OCI-LY7 (cell line): ENCODE data around the gene RASA4B. TPM values are rescaled to one million over a fixed set of nuclear protein-coding genes. Genes with fewer than 3 reads are reported as not detected.

ENCODE experiments used
- BruUV-seq: library from RNA; stranded (reverse); fragments of 400-500 nt; replicated peaks from 2 replicates; lab custom pipeline; 2021; lab: Mats Ljungman, UMichigan
- CTCF ChIA-PET: fragments of 300-600 bp; sonication (Branson Sonifier 250); formaldehyde crosslinking; loops from one replicate; lab custom pipeline; 2022; ENCODE audit warnings: antibody characterized with exemption; ENCODE audit not compliant: unreplicated experiment; lab: Charles Lee
- POLR2A ChIA-PET: fragments of 300-600 bp; sonication (Branson Sonifier 250); formaldehyde crosslinking; loops from one replicate; lab custom pipeline; 2022; ENCODE audit warnings: antibody characterized with exemption; lab: Charles Lee
- DNase-seq: peaks from one replicate; pipeline ENCODE4 v3.0.0-alpha.2; 2015; ENCODE audit warnings: low spot score
- H2AFZ ChIP-seq: fragments of 200-600 bp; sonication (generic), shearing (Covaris generic); 2 replicates; pipeline ENCODE4 v1.6.1; 2014; ENCODE audit warnings: mild to moderate bottlenecking, antibody characterized with exemption, low read length, moderate library complexity
- H3K27ac ChIP-seq: fragments of 200-600 bp; sonication (generic); 2 replicates; pipeline ENCODE4 v1.5.1; 2014; ENCODE audit warnings: mixed run types, low read depth, mild to moderate bottlenecking, moderate library complexity, low read length, inconsistent platforms; ENCODE audit not compliant: poor library complexity, severe bottlenecking
- H3K36me3 ChIP-seq: fragments of 200-600 bp; sonication (generic); 2 replicates; pipeline ENCODE4 v1.6.1; 2014; ENCODE audit warnings: mild to moderate bottlenecking, antibody characterized with exemption, low read length, moderate library complexity, mixed read lengths; ENCODE audit not compliant: insufficient read depth
- H3K4me1 ChIP-seq: fragments of 200-600 bp; sonication (generic); 2 replicates; pipeline ENCODE4 v1.5.1; 2014; ENCODE audit warnings: mild to moderate bottlenecking, low read length; ENCODE audit not compliant: insufficient read depth, poor library complexity, severe bottlenecking
- H3K4me2 ChIP-seq: fragments of 200-600 bp; sonication (generic); 2 replicates; pipeline ENCODE4 v1.6.1; 2014; ENCODE audit warnings: mild to moderate bottlenecking, low read length
- H3K4me3 ChIP-seq: fragments of 200-600 bp; sonication (generic); 2 replicates; pipeline ENCODE4 v1.5.1; 2014; ENCODE audit warnings: mild to moderate bottlenecking, low read depth, low read length; ENCODE audit not compliant: poor library complexity, severe bottlenecking
- H3K79me2 ChIP-seq: fragments of 200-600 bp; sonication (generic); 2 replicates; pipeline ENCODE4 v1.6.1; 2016; ENCODE audit warnings: low read depth, mild to moderate bottlenecking, low read length, moderate library complexity, mixed read lengths; ENCODE audit not compliant: insufficient read depth
- H3K9me2 ChIP-seq: fragments of 200-600 bp; sonication (generic); 2 replicates; pipeline ENCODE4 v1.6.1; 2016; ENCODE audit warnings: mild to moderate bottlenecking, low read length, mixed read lengths; ENCODE audit not compliant: insufficient read depth
- H3K9me3 ChIP-seq: fragments of 200-600 bp; sonication (generic); 2 replicates; pipeline ENCODE4 v1.6.1; 2014; ENCODE audit warnings: mild to moderate bottlenecking, mixed run types, low read length, mixed read lengths
- H4K20me1 ChIP-seq: fragments of 200-600 bp; sonication (generic); 2 replicates; pipeline ENCODE4 v1.6.1; 2014; ENCODE audit warnings: mild to moderate bottlenecking, antibody characterized with exemption, low read length, moderate library complexity, mixed read lengths; ENCODE audit not compliant: insufficient read depth
- EZH2phosphoT487 ChIP-seq: fragments of 200-600 bp; sonication (generic); IDR thresholded peaks from 2 replicates; pipeline ENCODE4 v1.6.1; 2018; ENCODE audit warnings: low read depth, borderline replicate concordance, mild to moderate bottlenecking, mixed run types, antibody characterized with exemption, low read length, moderate library complexity, mixed read lengths
- intact Hi-C: fragments of 100-400 bp; cut with micrococcal nuclease; formaldehyde crosslinking; loops from one replicate; pipeline ENCODE4 v1.10.0; 2022; ENCODE audit not compliant: unreplicated experiment
- total RNA-seq, 2 experiments: library from RNA; depleted of rRNA in 1 of 2; stranded (reverse); fragments of >200 nt in 1 of 2; shearing (Covaris generic) in 1 of 2; gene quantifications; 2 replicates each; pipeline ENCODE4 v1.2.3, GENCODE V29; 2014 to 2022
- TF ChIP-seq, protein P1 (sequence below): fragments of 200-600 bp; sonication (generic); conservative IDR thresholded peaks from 2 replicates; pipeline ENCODE4 v1.5.1; 2014; ENCODE audit warnings: mild to moderate bottlenecking, antibody characterized with exemption, low read length, moderate library complexity, mixed read lengths

RASA4B gene
- total RNA-seq, 2 experiments from 2014 or later: 7.2 to 12.8 TPM

DNA sequence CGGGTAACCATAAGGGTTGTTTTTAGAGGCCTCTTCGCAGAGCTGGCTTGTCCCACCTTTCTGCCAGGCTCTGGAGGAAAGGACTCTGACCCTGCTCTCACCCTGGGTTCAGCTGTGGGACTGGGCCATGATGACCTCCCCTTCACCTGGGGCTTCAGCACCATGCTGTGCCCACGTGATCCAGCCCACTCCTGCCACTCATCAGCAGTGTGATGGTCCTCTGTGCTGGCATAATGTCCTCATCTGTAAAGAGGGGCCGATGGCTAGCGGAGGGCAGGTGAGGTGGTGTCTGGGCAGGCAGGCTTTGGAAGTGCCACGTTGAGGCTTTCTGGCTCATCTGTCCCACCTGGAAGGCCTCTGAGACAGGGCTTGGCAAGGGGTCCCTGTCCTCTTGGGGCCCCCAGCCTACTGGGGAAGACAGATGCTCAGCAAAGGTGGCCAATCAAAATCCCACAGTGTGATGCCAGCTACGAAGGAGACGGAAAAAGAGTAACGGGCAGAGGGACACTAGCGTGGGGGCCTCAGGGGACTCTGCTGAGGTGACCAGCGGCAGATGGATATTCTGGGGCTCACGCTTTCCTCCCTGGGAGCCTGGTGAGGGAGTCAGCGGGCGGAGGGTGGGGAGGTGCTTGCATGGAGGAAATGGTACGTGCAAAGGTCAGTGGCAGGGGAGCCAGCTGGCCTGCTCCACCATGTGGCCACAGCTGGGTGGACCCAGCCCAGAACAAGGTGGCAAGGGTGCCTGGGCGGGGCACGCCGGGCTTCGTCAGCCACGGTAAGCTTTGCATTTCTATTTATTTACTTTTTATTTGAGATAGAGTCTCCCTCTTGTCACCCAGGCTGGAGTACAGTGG is 47.4 kb downstream of the RASA4B start:
- Histone ChIP-seq H3K36me3 (peaks cover 58% of the 10 kb centered on the region), H2AFZ (no peak overlapping the region), H3K79me2 (peaks cover 4% of the 10 kb centered on the region; the same call in 1 of the 2 replicates), H3K9me2 (no peaks in the 10 kb centered on the region), H3K27ac (no peak overlapping the region), H3K4me1 (peaks cover 13% of the 10 kb centered on the region), H3K4me2 (no peak overlapping the region), H3K9me3 (no peaks in the 10 kb centered on the region), H4K20me1 (no peaks in the 10 kb centered on the region), H3K4me3 (no peak overlapping the region)
- DNase-seq: no peak
- CTCF ChIA-PET: no interaction called here
- POLR2A ChIA-PET: no interaction called here
- intact Hi-C loops: loop anchor here (5.0 kb wide), 1 partner anchor 183 kb away; the partner anchor contains the start of gene SH2B2
- TF ChIP-seq, protein P1, sequence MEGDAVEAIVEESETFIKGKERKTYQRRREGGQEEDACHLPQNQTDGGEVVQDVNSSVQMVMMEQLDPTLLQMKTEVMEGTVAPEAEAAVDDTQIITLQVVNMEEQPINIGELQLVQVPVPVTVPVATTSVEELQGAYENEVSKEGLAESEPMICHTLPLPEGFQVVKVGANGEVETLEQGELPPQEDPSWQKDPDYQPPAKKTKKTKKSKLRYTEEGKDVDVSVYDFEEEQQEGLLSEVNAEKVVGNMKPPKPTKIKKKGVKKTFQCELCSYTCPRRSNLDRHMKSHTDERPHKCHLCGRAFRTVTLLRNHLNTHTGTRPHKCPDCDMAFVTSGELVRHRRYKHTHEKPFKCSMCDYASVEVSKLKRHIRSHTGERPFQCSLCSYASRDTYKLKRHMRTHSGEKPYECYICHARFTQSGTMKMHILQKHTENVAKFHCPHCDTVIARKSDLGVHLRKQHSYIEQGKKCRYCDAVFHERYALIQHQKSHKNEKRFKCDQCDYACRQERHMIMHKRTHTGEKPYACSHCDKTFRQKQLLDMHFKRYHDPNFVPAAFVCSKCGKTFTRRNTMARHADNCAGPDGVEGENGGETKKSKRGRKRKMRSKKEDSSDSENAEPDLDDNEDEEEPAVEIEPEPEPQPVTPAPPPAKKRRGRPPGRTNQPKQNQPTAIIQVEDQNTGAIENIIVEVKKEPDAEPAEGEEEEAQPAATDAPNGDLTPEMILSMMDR: no peak
- no peak for TF ChIP-seq EZH2phosphoT487
- BruUV-seq: no TSS peak

DNA sequence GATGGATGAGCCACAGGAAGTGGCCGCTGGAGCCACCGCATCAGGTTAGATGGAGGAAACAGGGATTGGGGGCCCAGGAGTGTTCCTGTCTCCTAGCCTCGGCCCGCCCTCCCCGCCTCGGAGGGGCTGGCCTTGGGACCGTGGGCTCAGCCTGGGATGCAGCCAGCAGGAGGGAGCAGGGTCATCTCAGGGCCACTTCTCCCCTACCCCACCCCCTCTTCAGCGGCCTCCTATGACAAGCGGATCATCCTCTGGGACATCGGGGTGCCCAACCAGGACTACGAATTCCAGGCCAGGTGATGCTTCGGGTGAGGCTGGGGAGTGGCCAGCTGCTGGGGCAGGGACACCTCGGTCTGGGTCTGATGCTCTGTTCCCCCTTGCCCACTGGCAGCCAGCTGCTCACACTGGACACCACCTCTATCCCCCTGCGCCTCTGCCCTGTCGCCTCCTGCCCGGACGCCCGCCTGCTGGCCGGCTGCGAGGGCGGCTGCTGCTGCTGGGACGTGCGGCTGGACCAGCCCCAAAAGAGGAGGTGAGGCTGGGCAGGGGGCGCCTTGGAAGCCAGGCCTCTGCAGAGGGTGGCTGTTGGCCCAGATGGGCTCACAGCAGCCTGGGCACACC is 48.1 kb downstream of the RASA4B start:
- H3K9me2 ChIP-seq: no peaks in the 10 kb centered on the region
- DNase-seq: no peak
- ChIA-PET POLR2A (no interaction called here), CTCF (no interaction called here)
- H3K4me1 ChIP-seq: peaks cover 13% of the 10 kb centered on the region
- H3K4me2 ChIP-seq: no peak overlapping the region
- no peaks in the 10 kb centered on the region for H3K9me3 ChIP-seq
- no peak overlapping the region for H2AFZ ChIP-seq
- no TSS peak for BruUV-seq
- H3K27ac ChIP-seq: no peak overlapping the region
- TF ChIP-seq, protein P1: no peak
- no peak for TF ChIP-seq EZH2phosphoT487
- H3K36me3 ChIP-seq: peaks cover 58% of the 10 kb centered on the region
- H3K79me2 ChIP-seq: peaks cover 5% of the 10 kb centered on the region; the same call in 1 of the 2 replicates
- intact Hi-C loops: loop anchor here (5.0 kb wide), 1 partner anchor 182 kb away; the partner anchor contains the start of gene SH2B2
- no peak overlapping the region for H3K4me3 ChIP-seq
- H4K20me1 ChIP-seq: no peaks in the 10 kb centered on the region
